GM12878 (cell line): ENCODE measurements around the gene CCDC194. TPM values are rescaled to one million over a fixed set of nuclear protein-coding genes. Genes with fewer than 3 reads are reported as not detected.
A peak's percentile ranks its signal among the peaks of the same experiment; 100 is the strongest.

Source experiments
- ATAC-seq: fragments of 200-7000 bp; cut with Tn5 transposase; 3 replicates; pipeline ENCODE4 v1.9.1; 2020; ENCODE audit warnings: mild to moderate bottlenecking, moderate library complexity
- BruUV-seq: library from RNA; stranded (reverse); fragments of 400-500 nt; replicated peaks from 2 replicates; lab custom pipeline; 2021; lab: Mats Ljungman, UMichigan
- CTCF ChIA-PET: fragments of 300-600 bp; sonication (Branson Sonifier 250); formaldehyde crosslinking; extraction: SDS; loops from one replicate; lab custom pipeline; 2021; ENCODE audit warnings: inconsistent platforms; lab: Yijun Ruan, JAX
- POLR2A ChIA-PET: fragments of 350-600 bp; formaldehyde crosslinking; extraction: SDS; loops from one replicate; lab custom pipeline; 2021; ENCODE audit warnings: inconsistent platforms; lab: Charles Lee
- RAD21 ChIA-PET: fragments of 300-600 bp; sonication (Branson Sonifier 250); formaldehyde crosslinking; loops from one replicate; lab custom pipeline; 2023; ENCODE audit warnings: antibody characterized with exemption; ENCODE audit not compliant: unreplicated experiment; lab: Charles Lee
- SMC1A ChIA-PET: fragments of 300-600 bp; sonication (Branson Sonifier 250); formaldehyde crosslinking; loops from one replicate; lab custom pipeline; 2023; ENCODE audit not compliant: unreplicated experiment, uncharacterized antibody; lab: Charles Lee
- DNase-seq: peaks from one replicate; pipeline ENCODE4 v3.0.0-alpha.2; 2011; ENCODE audit warnings: low read depth, low spot score
- FAIRE-seq: peaks from 3 replicates; lab custom pipeline; 2011; peaks lifted over from hg19 to GRCh38; lab: Jason Lieb, UNC
- H2AFZ ChIP-seq: 2 replicates; pipeline ENCODE4 v1.6.0; 2011; ENCODE audit warnings: low read depth, low read length, control low read depth; ENCODE audit not compliant: control insufficient read depth
- H3K27ac ChIP-seq: 2 replicates; pipeline ENCODE4 v1.5.1; 2011; ENCODE audit warnings: control low read depth; ENCODE audit not compliant: control insufficient read depth, insufficient read depth
- H3K27me3 ChIP-seq, 2 experiments: replicated peaks in 1 of 2; 2 replicates each; pipeline versions ENCODE4 v1.6.0 to v1.6.1; 2011; ENCODE audit warnings: low read length in 1 of 2; ENCODE audit not compliant: control insufficient read depth in 2 of 2, insufficient read depth in 2 of 2
- H3K36me3 ChIP-seq, 2 experiments: 2 replicates each; pipeline ENCODE4 v1.5.1; 2011; ENCODE audit warnings: low read length in 1 of 2; ENCODE audit not compliant: control insufficient read depth in 2 of 2, insufficient read depth in 2 of 2
- H3K4me1 ChIP-seq: 2 replicates; pipeline ENCODE4 v1.6.1; 2011; ENCODE audit warnings: mild to moderate bottlenecking, low read length, moderate library complexity, mixed read lengths; ENCODE audit not compliant: control insufficient read depth, insufficient read depth
- H3K4me2 ChIP-seq: 2 replicates; pipeline ENCODE4 v1.6.0; 2011; ENCODE audit warnings: control low read depth; ENCODE audit not compliant: control insufficient read depth, insufficient read depth
- H3K4me3 ChIP-seq: fragments of 200-600 bp; sonication (generic); 2 replicates; pipeline ENCODE4 v1.5.1; 2016
- H3K79me2 ChIP-seq: 2 replicates; pipeline ENCODE4 v1.6.0; 2011; ENCODE audit warnings: low read length; ENCODE audit not compliant: control insufficient read depth, insufficient read depth
- H3K9ac ChIP-seq: 2 replicates; pipeline ENCODE4 v1.8.0; 2011; ENCODE audit warnings: low read length, control low read depth, mixed read lengths; ENCODE audit not compliant: control insufficient read depth, insufficient read depth
- H3K9me3 ChIP-seq: replicated peaks from 3 replicates; pipeline ENCODE4 v1.5.1; 2011; ENCODE audit warnings: mild to moderate bottlenecking, low read length; ENCODE audit not compliant: control insufficient read depth, insufficient read depth
- H4K20me1 ChIP-seq: 2 replicates; pipeline ENCODE4 v1.6.0; 2011; ENCODE audit not compliant: control insufficient read depth, insufficient read depth
- BACH1 ChIP-seq: fragments of 450-650 bp; IDR thresholded peaks from 2 replicates; pipeline ENCODE4 v1.6.1; 2017; ENCODE audit warnings: mild to moderate bottlenecking, borderline replicate concordance
- BRCA1 ChIP-seq: IDR thresholded peaks from 2 replicates; pipeline ENCODE4 v1.6.1; 2011; ENCODE audit warnings: low read depth, low read length, improper control_type of control experiment
- E2F4 ChIP-seq: IDR thresholded peaks from 2 replicates; pipeline ENCODE4 v1.6.1; 2012; ENCODE audit warnings: low read depth, low read length, improper control_type of control experiment
- EGR1 ChIP-seq, 2 experiments: IDR thresholded peaks; 1 replicate in 1 of 2; 2 replicates in 1 of 2; pipeline ENCODE4 v1.6.1; 2011 to 2012; ENCODE audit warnings: low read depth in 2 of 2, low read length in 2 of 2, borderline replicate concordance in 1 of 2, mild to moderate bottlenecking in 1 of 2, moderate library complexity in 1 of 2
- FOS ChIP-seq: IDR thresholded peaks from 3 replicates; pipeline ENCODE4 v1.6.1; 2011; ENCODE audit warnings: borderline replicate concordance; ENCODE audit not compliant: insufficient read length; ENCODE audit errors: extremely low read depth
- HCFC1 ChIP-seq: fragments of 150-350 bp; IDR thresholded peaks from 2 replicates; pipeline ENCODE4 v1.6.1; 2014; ENCODE audit warnings: low read length
- LARP7 ChIP-seq: fragments of 450-650 bp; IDR thresholded peaks from 2 replicates; pipeline ENCODE4 v1.6.1; 2017; ENCODE audit warnings: mild to moderate bottlenecking
- MEF2A ChIP-seq: IDR thresholded peaks from 2 replicates; pipeline ENCODE4 v1.6.1; 2011; ENCODE audit warnings: low read depth, mild to moderate bottlenecking, low read length, moderate library complexity; ENCODE audit not compliant: insufficient read depth
- MTA2 ChIP-seq: fragments of 450-650 bp; IDR thresholded peaks from 2 replicates; pipeline ENCODE4 v1.6.1; 2016; ENCODE audit warnings: low read depth, mild to moderate bottlenecking, moderate library complexity
- NRF1 ChIP-seq: conservative IDR thresholded peaks from 2 replicates; pipeline ENCODE4 v1.6.1; 2011; ENCODE audit warnings: mild to moderate bottlenecking, low read depth, low read length, improper control_type of control experiment
- POLR2AphosphoS2 ChIP-seq: IDR thresholded peaks from 2 replicates; pipeline ENCODE4 v1.6.1; 2011; ENCODE audit warnings: low read depth, mild to moderate bottlenecking, low read length, improper control_type of control experiment, moderate library complexity
- SMC3 ChIP-seq: IDR thresholded peaks from 2 replicates; pipeline ENCODE4 v1.6.1; 2011; ENCODE audit warnings: low read length, improper control_type of control experiment, borderline replicate concordance
- STAT1 ChIP-seq: fragments of 450-650 bp; conservative IDR thresholded peaks from 2 replicates; pipeline ENCODE4 v1.6.1; 2014; ENCODE audit warnings: antibody characterized with exemption, mild to moderate bottlenecking
- WRNIP1 ChIP-seq: IDR thresholded peaks from 2 replicates; pipeline ENCODE4 v1.6.1; 2011; ENCODE audit warnings: low read depth, low read length, improper control_type of control experiment, borderline replicate concordance
- ZNF274 ChIP-seq: IDR thresholded peaks from one replicate; pipeline ENCODE4 v1.8.0; 2011; ENCODE audit not compliant: insufficient read length, insufficient read depth
- ZNF687 ChIP-seq: fragments of 450-650 bp; IDR thresholded peaks from 2 replicates; pipeline ENCODE4 v1.6.1; 2017; ENCODE audit warnings: mild to moderate bottlenecking, moderate library complexity
- WGBS: methylation state at CpG from one replicate; pipeline ENCODE4 v1.1.6; 2016; ENCODE audit warnings: low lambda C conversion rate; ENCODE audit not compliant: insufficient replicate concordance, insufficient coverage; ENCODE audit errors: missing lambda C conversion rate; 5-methylcytosine and 5-hydroxymethylcytosine counted together
- in situ Hi-C: fragments of 300-500 bp; cut with MboI; formaldehyde crosslinking; loops from 9 replicates; pipeline ENCODE4 v1.14.3; 2018; ENCODE audit warnings: mixed read lengths
- intact Hi-C: fragments of 100-400 bp; cut with micrococcal nuclease; formaldehyde crosslinking; loops from one replicate; pipeline ENCODE4 v1.14.2; 2022; ENCODE audit not compliant: unreplicated experiment
- polyA plus RNA-seq, 11 experiments: library from polyadenylated mRNA; depleted of rRNA in 4 of 11; unstranded in 6 of 11; stranded (reverse) in 5 of 11; fragments of >200 nt; fragmentation: Nextera tagmentation in 4 of 11; fragmentation: Illumina TruSeq in 1 of 11; extraction: Ambion mirVana in 4 of 11; extraction: Trizol in 1 of 11; gene quantifications; 1 replicate in 1 of 11; 2 replicates in 10 of 11; pipeline versions ENCODE4 v1.2.1 to v1.2.3, GENCODE V29; 2011 to 2016; ENCODE audit warnings: inconsistent platforms in 2 of 11, missing spikeins in 2 of 11, low read depth in 1 of 11
- total RNA-seq, 4 experiments: library from RNA; depleted of rRNA in 3 of 4; stranded (reverse); fragments of >200 nt in 3 of 4; fragmentation: Illumina TruSeq in 1 of 4; extraction: Trizol in 1 of 4; gene quantifications; 2 replicates each; pipeline versions ENCODE4 v1.2.1 to v1.2.3, GENCODE V29; 2013 to 2021

CCDC194 gene
- total and polyA plus RNA-seq, 10 of the 15 experiments (the other 5 are each of a cell fraction or from before 2014, with no cell fraction given), result 0.07 to 3.4 (median 0.97) TPM

GRCh38 chr19:17429641-17430113 is 35.7 kb upstream of the CCDC194 start (continued):
- TF ChIP-seq POLR2AphosphoS2, result no peak
- no peak for TF ChIP-seq NRF1
- no peak for TF ChIP-seq HCFC1

GRCh38 chr19:17424743-17425365 is 30.9 kb upstream of the CCDC194 start:
- ChIA-PET SMC1A (no interaction called here), CTCF (interaction anchor here (1.1 to 1.4 kb wide), 3 partner anchors 11 to 41 kb away, joined by 3 to 4 read pairs (median 3); partner anchors contain the start of gene CCDC194), POLR2A (no interaction called here), RAD21 (no interaction called here)
- in situ Hi-C loops, result no loop called here
- intact Hi-C loops, result no loop called here
- no peak overlapping the region for H3K9ac ChIP-seq
- ATAC-seq (peak; percentile 78), FAIRE-seq (no peak), DNase-seq (no peak)
- no peak overlapping the region for H3K27ac ChIP-seq
- WGBS, result 50% methylated on average over 25 of the region's 27 CpGs
- H3K9me3 ChIP-seq, result no peaks in the 10 kb centered on the region
- H3K79me2 ChIP-seq, result peaks cover 2% of the 10 kb centered on the region; the same call in 1 of the 2 replicates
- BruUV-seq, result no TSS peak
- peaks cover 3% of the 10 kb centered on the region; the same call in 1 of the 2 replicates for H3K4me1 ChIP-seq
- H2AFZ ChIP-seq, result no peak overlapping the region; the same call in 1 of the 2 replicates
- H3K36me3 ChIP-seq, result no peaks in the 10 kb centered on the region
- no peak overlapping the region for H3K4me2 ChIP-seq
- H3K4me3 ChIP-seq, result no peak overlapping the region
- no peaks in the 10 kb centered on the region for H3K27me3 ChIP-seq
- H4K20me1 ChIP-seq, result no peaks in the 10 kb centered on the region
- no peak; the same call in 1 of the 2 replicates for TF ChIP-seq SMC3
- no peak for TF ChIP-seq BACH1
- TF ChIP-seq WRNIP1, result no peak
- no peak for TF ChIP-seq FOS
- TF ChIP-seq LARP7, result no peak
- no peak for TF ChIP-seq ZNF687
- no peak for TF ChIP-seq STAT1
- peak in 1 of 2 experiments; percentile 58; a peak in 1 of 3 replicates for TF ChIP-seq EGR1 (IDR thresholded peaks at IDR 0.05; ENCODE audit: borderline replicate concordance in 1 of 2, low read depth in 2 of 2, low read length in 2 of 2)
- no peak for TF ChIP-seq BRCA1
- TF ChIP-seq MEF2A, result no peak
- no peak for TF ChIP-seq E2F4
- no peak for TF ChIP-seq ZNF274
- no peak for TF ChIP-seq MTA2
- no peak for TF ChIP-seq NRF1
